HL-60 (cell line): ENCODE data around the gene ALDH1A1.

Source experiments
- DNase-seq, 2 experiments: peaks; one replicate each; pipeline ENCODE4 v3.0.0-alpha.2; 2010 to 2020; ENCODE audit warnings: low read depth in 1 of 2, low spot score in 1 of 2
- H3K27ac ChIP-seq: fragments of 250-450 bp; sonication (Bioruptor Pico); replicated peaks from 2 replicates; pipeline ENCODE4 v1.5.1; 2020; ENCODE audit warnings: mild to moderate bottlenecking, moderate library complexity
- H3K27me3 ChIP-seq: fragments of 250-450 bp; sonication (Bioruptor Pico); 2 replicates; pipeline ENCODE4 v1.5.1; 2021; ENCODE audit warnings: mild to moderate bottlenecking, moderate library complexity; ENCODE audit not compliant: insufficient read depth, poor library complexity, severe bottlenecking
- H3K4me3 ChIP-seq: replicated peaks from 2 replicates; pipeline ENCODE4 v1.5.1; 2011; ENCODE audit warnings: mild to moderate bottlenecking, control low read depth, low read length; ENCODE audit not compliant: insufficient read depth
- GABPA ChIP-seq: IDR thresholded peaks from 2 replicates; pipeline ENCODE4 v1.6.1; 2012; ENCODE audit warnings: low read depth
- POLR2AphosphoS5 ChIP-seq: IDR thresholded peaks from 2 replicates; pipeline ENCODE4 v1.6.1; 2012; ENCODE audit warnings: low read depth
- SPI1 ChIP-seq: IDR thresholded peaks from 2 replicates; pipeline ENCODE4 v1.6.1; 2012; ENCODE audit warnings: low read depth, mild to moderate bottlenecking, borderline replicate concordance
- TF ChIP-seq, protein P1 (sequence below): IDR thresholded peaks from 2 replicates; pipeline ENCODE4 v1.6.1; 2012; ENCODE audit warnings: low read depth; ENCODE audit not compliant: insufficient replicate concordance
- TF ChIP-seq, protein P2 (sequence below): IDR thresholded peaks from one replicate; pipeline ENCODE4 v1.5.1; 2011; ENCODE audit warnings: low read length, control low read depth, inconsistent platforms; ENCODE audit not compliant: insufficient read depth

ALDH1A1 gene

DNA sequence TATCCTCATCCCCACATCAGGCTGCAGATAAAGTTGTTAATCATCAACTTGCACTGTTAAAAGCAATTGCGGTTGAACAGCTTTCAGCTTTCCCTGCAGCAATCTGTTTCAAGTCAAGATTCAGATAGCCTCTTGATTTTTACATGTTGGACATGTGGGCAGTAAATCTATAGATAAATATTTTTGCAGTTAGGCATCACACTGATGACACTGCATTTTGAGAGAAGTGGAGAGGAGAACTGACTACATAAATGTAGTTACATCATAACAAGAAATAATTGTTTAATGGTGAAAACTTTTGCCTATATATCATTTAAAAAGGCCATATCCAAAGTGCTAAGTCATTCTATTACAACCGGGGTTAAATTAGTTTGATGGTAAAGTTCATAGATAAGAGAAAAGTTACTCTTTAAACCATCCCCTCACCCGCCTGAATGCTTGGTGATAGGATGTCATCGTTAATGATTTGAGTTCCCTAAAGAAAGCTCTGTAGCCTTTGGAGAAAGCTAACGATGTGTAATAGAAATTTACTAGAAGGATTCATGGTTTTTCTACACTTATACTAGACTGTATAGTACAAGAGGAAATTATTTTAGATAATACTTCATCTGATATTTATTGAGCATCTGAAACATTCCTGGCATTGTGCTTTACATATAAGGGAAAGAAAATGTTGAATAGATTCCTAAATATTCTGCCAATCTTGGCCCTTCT lies 30.8 kb upstream of the ALDH1A1 start:
- no peaks in the 10 kb centered on the region for H3K27me3 ChIP-seq
- no peak overlapping the region for H3K4me3 ChIP-seq
- no peak for TF ChIP-seq POLR2AphosphoS5
- no peak for TF ChIP-seq SPI1
- TF ChIP-seq, protein P1, sequence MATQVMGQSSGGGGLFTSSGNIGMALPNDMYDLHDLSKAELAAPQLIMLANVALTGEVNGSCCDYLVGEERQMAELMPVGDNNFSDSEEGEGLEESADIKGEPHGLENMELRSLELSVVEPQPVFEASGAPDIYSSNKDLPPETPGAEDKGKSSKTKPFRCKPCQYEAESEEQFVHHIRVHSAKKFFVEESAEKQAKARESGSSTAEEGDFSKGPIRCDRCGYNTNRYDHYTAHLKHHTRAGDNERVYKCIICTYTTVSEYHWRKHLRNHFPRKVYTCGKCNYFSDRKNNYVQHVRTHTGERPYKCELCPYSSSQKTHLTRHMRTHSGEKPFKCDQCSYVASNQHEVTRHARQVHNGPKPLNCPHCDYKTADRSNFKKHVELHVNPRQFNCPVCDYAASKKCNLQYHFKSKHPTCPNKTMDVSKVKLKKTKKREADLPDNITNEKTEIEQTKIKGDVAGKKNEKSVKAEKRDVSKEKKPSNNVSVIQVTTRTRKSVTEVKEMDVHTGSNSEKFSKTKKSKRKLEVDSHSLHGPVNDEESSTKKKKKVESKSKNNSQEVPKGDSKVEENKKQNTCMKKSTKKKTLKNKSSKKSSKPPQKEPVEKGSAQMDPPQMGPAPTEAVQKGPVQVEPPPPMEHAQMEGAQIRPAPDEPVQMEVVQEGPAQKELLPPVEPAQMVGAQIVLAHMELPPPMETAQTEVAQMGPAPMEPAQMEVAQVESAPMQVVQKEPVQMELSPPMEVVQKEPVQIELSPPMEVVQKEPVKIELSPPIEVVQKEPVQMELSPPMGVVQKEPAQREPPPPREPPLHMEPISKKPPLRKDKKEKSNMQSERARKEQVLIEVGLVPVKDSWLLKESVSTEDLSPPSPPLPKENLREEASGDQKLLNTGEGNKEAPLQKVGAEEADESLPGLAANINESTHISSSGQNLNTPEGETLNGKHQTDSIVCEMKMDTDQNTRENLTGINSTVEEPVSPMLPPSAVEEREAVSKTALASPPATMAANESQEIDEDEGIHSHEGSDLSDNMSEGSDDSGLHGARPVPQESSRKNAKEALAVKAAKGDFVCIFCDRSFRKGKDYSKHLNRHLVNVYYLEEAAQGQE: no peak
- TF ChIP-seq, protein P2, sequence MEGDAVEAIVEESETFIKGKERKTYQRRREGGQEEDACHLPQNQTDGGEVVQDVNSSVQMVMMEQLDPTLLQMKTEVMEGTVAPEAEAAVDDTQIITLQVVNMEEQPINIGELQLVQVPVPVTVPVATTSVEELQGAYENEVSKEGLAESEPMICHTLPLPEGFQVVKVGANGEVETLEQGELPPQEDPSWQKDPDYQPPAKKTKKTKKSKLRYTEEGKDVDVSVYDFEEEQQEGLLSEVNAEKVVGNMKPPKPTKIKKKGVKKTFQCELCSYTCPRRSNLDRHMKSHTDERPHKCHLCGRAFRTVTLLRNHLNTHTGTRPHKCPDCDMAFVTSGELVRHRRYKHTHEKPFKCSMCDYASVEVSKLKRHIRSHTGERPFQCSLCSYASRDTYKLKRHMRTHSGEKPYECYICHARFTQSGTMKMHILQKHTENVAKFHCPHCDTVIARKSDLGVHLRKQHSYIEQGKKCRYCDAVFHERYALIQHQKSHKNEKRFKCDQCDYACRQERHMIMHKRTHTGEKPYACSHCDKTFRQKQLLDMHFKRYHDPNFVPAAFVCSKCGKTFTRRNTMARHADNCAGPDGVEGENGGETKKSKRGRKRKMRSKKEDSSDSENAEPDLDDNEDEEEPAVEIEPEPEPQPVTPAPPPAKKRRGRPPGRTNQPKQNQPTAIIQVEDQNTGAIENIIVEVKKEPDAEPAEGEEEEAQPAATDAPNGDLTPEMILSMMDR: no peak
- H3K27ac ChIP-seq: no peak overlapping the region
- DNase-seq: no peak

DNA sequence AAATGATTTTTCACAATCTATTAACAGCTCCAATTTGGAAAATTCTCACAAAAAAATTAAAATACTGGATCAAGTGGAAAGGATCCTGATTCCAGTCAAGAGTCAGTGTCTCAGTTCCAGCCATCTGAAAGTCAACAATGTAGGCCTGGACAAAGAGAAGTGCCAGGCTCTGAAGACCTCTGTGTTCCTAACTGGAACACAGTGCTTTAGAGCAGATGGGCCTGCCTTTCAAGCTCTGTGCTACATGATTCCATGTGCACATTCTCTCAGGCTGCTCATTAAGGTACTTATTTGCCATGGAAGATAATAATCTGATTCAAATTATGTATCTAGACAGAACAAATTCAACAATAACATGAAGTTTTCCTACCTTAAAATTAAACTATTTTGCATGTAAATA lies 30.2 kb upstream of the ALDH1A1 start:
- H3K27ac ChIP-seq: no peak overlapping the region

DNA sequence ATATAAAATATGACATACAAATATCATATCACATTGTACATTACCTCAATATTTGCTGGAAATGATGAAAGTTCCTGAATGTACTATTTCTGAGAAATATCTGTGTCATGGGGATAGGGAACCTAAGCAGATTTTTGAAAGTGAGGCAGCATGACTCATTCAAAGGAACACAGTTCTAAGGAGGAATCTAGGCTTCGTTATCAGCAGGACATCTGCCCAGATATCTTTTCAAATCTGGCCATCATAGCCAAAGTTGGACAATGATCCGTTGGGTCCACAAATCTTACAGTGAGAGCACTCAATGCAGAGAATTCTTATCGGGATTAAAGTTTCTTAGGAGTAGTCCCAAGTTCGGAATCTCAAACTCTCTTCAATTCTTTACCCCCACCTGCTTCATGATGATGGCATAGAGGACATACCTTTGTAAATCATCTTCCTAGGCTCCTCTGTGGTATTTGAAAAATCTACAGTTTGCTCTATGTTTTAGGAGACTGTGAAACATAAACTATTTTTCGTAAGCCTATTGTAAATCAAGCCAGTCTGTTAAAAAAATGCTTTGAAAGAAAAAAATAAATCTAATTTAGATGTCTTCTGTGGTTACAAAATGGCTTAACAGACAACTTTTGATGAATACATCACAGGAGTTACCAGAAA lies 29.4 kb upstream of the ALDH1A1 start:
- TF ChIP-seq GABPA (no peak), POLR2AphosphoS5 (no peak), SPI1 (no peak)
- H3K27me3 ChIP-seq: no peaks in the 10 kb centered on the region
- DNase-seq: no peak
- H3K27ac ChIP-seq: no peak overlapping the region
- no peak overlapping the region for H3K4me3 ChIP-seq

More for the DNA sequence above, 30.2 kb upstream of the ALDH1A1 start:
- Histone ChIP-seq H3K4me3 (no peak overlapping the region), H3K27me3 (no peaks in the 10 kb centered on the region)
- TF ChIP-seq, protein P2: no peak
- TF ChIP-seq, protein P1: no peak
- no peak for TF ChIP-seq SPI1
- no peak for TF ChIP-seq GABPA
- TF ChIP-seq POLR2AphosphoS5: no peak
- no peak for DNase-seq

DNA sequence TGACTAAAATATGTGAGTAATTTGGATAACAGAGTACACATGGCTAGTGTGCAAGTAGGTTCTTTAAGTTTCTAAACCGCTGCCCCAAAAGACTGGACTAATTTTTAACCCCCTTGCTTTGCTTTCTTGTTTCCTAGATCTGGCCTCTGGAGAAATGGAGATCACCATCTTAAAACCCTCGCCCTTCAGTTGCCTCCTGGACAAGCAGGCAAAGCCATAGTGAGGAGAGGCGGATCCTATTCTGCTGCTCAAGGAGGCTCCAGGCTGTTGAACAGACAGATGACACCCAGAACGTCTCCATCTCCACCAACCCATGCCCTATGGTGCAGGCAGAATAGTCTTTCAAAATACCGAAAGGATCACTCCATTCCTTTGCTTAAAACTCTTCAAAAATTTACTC lies 28.6 kb upstream of the ALDH1A1 start:
- H3K4me3 ChIP-seq: no peak overlapping the region
- TF ChIP-seq GABPA (no peak), POLR2AphosphoS5 (no peak), SPI1 (no peak)
- TF ChIP-seq, protein P1: no peak
- TF ChIP-seq, protein P2: no peak
- no peaks in the 10 kb centered on the region for H3K27me3 ChIP-seq
- no peak overlapping the region for H3K27ac ChIP-seq
- no peak for DNase-seq
